GM18858 (cell line): ENCODE results near the gene SMC6.

Experiments used
- ATAC-seq: cut with Tn5 transposase; IDR thresholded peaks from one replicate; pipeline ENCODE4 v1.9.1; 2021; ENCODE audit not compliant: unreplicated experiment

The SMC6 gene

DNA sequence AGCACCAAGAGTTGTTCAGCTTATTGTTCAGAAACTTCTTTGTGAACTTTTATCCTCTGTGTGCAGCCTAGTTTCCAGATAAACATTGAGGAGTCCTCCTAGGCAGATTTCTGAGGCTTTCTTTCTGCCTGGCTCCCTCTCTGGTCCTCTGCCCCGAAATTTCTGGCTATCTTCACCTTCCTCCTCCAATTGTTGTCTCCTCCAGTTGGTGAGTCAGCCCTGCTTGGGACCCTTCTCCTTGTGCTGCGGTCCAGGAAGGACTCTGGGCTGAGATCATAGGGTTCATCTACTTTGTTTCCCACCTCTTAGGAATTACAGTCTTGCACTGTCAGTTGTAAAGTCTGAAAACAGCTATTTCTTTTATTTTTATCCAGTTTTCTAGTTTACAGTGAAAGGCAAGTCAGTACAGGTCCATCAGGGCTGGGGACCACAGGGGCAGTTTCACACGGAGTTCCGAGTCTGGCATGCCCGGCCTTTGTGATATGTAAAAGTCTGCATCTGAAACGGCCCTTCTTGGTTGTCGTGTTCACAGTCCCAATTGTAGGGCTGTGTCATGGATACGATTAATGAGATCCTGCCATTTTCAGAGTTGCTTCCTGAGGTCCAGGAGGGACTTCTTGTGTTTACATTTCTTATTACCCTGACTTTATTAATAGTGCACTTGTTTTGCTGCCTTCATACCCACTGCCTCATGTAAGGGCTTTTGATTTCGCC is 100.8 kb downstream of the SMC6 start:
- ATAC-seq = no peak

DNA sequence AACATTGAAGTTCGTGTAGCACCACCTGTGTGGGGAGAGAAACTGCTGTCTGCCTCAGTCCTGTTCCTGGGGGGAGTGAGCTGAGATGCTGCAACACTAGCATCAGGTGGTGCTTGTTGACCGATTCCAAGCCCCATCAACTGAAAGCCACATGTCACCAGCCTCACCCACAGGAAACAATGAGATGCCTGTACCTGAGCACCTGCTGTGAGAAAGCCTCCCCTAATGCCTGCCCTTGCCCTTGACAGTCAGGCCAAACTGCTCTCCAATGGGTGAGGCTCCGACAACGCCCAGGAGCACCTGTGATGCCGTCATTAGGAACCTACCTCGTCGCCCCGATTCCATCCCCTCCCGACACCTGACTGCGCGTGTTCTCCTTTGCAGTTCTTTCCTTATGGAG is 104.6 kb downstream of the SMC6 start:
- no peak for ATAC-seq

DNA sequence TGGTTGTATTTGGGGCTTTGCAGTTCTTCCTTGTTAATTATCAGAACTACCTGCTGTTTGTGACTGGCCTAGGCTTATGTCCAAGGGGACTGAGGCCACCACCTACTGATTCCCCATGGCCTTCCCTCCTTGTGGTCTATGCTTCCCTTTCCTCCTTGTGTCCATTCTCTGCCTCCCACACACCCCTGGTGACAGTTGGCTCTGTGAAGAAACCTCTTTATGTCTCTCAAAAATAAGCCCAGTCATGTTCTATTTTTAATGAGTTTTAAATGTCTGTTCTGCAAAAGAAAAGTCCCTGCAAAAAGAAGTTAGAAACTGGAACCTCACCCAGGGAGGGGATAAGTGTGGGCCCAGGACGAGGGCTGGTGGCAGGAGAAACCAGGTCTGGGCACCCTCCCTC is 105.0 kb downstream of the SMC6 start:
- ATAC-seq = no peak

DNA sequence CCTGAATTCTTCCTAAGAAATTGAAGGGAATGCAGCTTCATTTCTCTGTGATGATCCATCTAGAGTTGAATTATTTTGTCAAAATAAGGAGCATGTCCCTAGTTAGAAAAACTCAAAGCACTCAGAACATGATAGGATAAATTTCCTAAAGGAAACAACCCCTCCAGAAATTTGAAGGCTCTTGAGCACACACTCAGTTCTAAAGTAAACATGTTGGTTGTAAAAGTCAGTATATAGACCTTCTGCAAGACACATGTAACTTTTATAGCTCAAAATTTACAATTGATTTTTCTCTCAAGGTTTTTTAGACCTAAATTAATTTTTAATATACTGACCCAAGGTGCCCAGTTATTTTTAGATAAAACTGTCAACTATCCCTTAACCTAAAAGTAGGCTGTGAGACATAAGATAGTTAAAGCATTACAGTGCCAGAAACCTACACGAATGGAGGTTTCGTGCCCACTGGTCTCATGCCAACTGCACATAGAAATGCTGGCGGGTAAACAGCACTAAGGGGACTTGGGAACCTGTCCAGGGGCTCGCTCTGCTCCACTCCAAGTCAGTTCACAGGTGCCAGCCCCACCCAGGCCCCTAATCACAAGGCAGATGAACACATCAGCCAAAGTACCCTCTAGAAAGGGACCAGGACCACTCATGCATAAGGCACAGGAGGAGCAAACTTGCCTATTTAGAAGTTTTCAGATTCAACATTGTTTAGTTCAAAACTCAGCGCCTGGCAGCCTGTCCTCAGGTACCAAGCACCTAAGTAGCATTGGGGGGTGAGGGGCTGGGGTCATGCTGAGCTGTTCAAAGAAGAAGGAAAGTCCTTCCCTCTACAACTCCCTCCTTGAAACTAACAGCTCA is 106.5 kb downstream of the SMC6 start:
- ATAC-seq = no peak

DNA sequence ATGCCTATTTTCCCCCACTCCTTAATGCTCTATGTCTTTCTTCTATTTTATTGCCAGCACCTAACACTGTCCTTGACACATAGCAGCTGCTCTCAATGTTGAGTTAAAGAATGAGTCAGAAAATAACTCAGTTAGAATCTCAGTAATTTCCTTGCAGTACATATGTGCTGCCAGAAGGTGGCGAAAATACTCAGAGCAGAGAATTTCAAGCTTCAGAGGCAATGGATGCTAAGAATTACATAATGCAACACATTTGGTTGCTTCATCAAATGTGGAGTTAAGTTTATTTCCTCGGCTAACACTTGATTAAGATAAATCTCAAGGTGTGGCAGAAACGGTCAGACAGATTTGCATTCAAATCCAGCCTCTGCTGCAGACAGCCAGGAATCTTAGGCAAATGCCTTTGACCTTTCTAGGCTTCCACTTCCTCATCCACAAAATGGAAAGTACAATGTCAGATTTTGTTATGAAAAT is 107.5 kb downstream of the SMC6 start:
- ATAC-seq = peak; percentile 93

DNA sequence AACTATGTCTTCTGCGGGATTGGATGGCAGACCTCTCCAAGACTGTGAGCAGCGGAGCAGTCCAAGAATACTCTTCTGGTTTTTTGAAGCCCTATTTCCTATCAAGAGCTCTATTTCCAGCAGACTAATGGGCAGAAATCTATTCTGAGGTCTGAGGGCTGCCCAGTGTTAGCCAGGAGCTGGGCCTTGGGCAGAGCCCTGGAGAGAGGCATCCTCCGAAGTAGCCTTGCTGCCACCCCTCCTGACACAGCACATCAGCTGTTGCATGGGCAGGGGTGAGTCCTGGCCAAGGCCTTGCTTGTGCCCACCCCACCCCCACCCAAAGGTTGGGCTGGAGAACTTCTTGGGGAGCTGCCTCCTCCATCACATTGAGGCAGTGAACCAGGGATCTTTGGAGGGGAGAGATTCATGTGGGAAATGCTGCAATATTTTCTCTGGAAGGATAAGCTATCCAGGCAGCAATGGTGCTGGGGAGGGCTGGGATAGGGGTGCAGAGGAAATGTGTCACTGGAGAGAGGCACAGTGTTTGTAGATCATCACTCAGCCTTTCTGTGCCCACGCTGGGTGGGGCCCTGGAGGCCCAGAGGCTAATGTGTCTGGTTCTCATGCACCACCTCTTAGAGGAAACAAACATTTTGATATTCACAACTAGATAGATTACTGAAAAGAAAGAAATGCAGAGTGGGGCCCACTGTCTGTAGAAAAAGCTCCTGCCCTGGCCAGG is 108.5 kb downstream of the SMC6 start:
- ATAC-seq = no peak

DNA sequence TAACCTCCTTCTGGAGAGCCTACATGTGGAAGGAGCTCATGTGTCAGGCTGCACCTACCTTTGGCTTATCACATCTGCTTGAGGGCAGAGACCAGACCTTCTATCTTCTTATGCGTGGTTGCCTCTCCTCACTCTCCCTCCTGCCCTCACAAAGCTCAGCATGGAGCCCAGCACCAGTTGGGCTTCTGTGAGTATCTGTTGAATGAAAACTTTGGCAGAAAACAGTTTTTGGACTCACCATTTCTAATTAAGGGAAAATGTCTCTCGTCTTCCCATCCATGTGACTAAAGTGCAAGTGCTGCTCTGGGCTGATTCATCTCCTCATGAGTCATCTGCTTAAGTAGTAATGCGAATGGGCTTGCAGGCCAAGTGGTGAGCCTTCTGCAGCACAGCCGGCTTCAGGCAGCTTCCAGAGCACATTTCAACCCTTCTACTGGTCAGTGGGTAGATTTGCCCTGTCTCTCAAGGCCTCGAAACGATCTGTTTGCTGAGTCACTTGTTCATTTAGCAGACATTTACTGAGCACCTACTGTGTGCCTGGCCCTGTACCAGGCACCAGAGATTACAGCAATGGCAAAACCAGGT is 110.5 kb downstream of the SMC6 start:
- ATAC-seq = no peak

DNA sequence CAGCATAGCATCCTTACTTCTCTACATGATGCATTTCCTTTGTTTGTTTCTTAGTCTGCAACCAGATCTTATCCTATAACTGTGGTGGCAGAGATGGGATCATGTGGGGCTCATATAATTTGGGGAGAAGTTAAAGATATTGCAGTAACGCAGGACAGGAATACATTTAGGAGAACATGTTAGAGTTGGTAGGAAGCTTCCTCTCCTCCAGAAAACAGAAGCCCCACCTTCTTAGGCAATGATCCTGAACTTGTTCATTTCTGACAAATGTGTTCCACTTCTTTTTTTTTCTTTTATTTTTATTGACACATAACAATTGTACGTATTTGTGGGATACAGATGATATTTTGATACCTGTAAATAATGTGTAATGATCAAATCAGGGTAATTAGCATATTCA is 113.2 kb downstream of the SMC6 start:
- ATAC-seq = no peak

DNA sequence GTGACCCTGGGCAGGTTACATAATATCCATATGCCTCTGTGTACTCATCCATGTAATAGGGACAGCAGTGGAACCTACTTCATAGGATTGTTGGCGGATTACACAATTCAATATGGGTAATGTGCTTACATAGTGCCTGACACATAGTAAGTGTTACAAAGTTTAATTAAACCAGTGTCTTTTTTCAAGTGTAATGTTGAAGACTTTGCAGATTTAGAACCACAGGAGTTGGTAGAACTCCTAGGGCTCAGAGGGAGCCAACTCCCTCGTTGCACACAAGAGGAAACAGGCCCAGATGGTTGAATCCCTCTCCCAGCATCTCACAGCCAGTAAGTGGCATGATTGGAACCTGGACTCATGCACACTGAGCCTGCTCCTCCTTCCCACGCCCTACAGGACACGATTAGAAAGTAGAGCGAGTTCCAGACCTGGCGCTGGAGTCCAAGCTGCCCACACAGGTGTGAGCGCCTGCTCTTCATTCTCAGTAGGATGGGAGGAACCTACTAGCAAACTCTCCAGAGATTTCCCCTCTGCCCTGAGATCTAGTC is 115.3 kb downstream of the SMC6 start:
- ATAC-seq = no peak

DNA sequence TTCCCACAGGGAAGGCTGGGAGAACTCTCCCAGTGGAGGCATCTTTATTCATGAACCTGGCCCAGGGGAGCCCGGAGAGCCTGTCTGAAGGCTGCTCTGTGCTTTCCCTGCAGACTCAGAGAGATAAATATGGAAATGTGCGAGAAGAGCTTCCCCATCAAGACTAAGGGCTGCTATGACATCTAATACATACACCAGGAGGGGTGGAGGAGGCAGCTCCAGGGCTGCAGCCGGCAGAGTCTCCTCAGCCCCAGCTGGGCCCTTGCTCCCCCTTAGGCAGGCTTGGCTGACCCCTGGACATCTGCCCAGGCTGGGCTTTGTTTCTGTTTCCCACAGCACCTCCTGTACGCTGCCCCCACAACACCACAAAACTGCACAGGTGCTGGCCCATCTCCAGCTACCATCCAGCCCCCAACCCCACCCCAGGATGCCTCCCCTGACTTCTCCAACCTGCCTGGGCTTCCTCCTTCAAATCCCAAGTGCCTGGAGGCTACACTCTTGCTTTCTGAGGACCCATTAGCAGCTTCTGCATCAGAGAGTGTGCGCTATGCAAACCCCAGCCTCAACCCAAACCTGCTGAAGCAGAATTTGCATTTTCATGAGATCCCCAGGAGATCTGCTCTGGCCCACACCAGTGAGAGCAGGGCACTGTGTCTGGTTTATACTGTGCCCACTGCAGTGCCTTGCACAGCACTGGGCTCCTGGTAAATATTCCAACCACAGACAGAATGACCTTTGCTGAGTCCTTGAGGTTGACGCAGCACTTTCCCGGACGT is 116.3 kb downstream of the SMC6 start:
- no peak for ATAC-seq

DNA sequence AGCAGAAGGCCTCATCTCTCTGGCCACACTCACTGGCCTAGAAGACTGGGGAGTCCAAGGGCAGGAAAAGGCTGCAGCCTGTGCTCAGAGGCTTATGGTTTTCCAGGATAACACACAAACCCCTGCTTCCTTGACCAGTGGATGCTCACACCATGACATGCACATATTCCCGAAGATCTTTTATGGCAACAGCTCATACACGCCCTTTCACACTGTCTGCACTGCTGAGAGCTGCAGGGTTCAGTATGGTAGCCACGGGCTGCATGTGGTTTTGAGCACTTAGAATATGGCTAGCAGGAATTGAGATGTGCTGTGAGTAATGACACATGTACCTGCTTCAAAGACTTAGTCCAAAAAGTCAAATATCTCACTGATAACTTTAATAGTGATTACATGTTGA is 117.4 kb downstream of the SMC6 start:
- ATAC-seq = no peak

DNA sequence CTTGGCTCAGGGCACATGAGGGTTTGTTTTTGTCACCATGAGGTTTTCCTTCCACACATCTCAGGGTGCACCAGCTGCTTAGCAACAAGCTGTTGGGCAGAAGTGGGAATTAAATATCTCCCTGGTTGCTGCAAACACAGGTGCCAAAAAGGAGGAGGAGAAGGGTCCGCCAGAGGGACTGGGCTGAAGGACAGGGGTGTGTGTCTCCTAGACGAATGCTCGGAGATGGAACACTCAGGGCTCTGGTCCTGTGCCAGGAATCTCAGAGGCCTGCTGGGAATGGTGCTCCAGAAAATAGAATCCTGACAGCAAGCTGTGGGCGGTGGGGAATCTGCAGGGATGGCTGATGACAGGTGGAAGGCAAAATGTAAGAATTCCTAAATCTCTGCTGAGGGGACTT is 118.6 kb downstream of the SMC6 start:
- ATAC-seq = no peak

DNA sequence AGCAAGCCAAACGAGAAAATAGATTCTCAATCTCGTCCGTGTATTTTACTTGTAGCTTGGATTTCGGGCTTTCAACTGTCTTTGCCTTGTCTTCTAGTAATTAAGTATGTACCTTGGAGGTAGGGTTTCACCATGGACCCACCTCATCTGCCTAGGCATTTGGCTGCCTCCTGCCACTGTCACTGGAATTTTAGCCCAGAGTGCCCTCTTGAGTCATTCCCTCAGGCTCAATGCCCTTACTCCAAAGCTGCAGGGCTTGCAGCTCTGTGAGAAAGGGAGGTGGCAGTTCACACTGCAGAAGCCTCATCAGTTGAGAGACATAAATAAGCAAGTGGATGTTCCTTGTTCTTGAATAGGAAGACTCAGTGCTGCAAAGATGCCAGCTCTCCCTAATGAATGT is 123.5 kb downstream of the SMC6 start:
- ATAC-seq = no peak

DNA sequence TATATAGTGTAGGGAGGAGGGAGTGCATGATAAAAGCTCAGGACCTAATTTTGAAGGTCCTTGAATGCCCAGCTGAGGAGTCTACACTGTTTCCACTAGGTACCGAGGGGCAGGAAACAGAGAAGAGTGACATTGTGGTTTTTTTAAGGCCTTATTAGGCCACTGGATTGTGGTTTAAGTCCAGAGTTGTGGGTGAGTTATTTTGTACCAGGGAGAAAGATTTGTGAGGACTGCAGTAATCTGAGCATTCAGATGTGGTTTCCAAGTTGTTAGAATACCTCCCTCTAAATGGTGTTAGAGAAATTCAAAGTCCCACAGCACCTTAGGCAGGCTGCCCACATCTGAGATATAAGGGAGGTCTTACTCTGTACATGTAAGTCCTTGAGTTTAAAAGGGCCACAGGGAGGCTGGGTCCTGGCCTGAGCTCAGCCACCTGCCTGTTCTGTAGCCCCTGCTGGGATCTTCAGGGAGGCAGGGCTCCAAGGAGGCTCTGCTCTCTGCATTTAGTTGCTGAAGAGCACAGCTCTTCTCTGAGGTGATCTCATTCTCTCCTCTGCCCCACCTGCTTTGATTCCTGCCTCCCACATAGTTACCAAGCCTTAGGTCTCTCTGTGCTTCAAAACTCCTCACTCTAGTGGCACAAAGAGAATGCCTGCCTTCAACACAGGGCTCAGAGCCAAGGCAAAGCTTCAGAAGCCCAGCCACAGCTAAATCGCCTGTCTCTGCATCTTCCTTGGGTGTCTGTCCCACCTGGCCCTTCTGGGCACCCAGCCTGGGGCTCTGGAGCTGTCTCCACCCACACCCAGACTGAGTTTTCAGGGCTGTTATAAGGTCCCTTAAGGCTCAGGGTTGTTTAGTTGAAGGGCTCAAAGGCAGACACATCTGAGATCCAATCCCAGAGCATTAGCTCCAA is 125.0 kb downstream of the SMC6 start:
- ATAC-seq = no peak

DNA sequence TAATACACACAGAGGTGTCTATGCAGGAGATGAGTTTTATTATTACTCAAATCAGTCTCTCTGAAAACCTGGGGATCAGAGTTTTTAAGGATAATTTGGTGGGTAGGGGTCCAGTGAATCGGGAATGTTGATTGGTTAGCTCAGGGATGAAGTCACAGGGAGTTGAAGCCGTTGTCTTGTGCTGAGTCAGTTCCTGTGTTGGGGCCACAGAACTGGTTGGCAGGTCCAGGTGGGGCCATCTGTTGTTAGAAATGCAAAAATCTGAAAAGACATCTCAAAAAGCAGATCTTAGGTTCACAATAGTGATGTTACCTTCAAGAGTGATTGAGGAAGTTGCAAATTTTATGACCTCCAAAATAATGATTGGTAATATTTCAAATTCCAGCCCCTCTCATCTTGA is 126.2 kb downstream of the SMC6 start:
- no peak for ATAC-seq

DNA sequence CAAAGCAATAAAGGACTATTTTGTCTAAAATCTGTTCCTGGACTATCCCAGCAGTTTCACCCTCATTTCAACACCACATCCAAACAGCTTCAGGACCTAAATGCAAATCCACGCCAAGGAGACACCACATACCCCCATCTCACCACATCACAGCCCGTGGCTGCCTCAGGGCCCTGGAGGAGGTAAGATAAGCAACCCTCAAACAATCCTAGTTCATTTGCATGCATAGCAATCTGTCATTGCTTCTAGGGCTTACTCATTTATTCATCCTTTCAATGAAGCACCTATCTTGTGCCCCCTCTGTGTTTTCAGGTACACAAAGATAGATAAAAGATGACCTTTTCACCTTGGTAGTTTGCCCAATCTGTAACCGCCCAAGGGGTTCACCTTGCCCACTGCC is 126.6 kb downstream of the SMC6 start:
- no peak for ATAC-seq

DNA sequence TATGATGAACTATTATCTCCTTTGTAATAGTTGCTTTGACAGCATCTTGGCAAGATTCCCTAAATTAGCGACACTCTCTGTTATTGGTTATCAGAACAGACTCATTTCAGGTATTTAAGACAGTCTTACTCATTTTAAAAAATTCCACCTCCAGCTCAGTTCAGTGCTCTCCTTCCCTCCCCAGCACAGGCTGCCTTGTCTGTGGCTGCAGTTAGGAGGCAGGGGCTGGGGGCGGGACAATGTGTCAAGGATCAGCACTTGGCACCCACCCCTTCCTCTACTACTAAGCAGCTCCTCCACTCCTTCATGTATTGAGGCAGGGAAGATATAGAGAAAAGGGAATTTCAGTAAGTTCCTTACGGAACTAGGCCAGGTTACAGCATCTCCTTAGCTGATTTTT is 128.2 kb downstream of the SMC6 start:
- ATAC-seq = no peak

DNA sequence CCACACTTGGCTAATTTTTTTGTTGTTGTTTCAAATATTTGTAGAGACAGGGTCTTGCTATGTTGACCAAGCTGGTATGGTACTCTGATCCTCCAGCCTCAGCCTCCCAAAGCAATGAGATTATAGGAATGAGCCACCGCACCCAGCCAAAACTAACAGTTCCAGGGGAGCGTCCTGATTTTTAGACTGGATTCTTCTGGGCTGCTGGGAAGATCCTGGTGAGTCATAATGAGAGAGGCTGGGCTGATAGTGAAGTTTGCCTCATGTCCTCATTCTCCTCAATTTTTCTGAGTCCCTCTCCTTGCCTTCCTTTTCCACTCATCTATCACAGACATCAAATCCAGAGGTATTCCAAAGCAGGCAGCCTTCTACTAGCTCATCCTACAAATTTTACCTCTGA is 131.8 kb downstream of the SMC6 start:
- ATAC-seq = no peak

DNA sequence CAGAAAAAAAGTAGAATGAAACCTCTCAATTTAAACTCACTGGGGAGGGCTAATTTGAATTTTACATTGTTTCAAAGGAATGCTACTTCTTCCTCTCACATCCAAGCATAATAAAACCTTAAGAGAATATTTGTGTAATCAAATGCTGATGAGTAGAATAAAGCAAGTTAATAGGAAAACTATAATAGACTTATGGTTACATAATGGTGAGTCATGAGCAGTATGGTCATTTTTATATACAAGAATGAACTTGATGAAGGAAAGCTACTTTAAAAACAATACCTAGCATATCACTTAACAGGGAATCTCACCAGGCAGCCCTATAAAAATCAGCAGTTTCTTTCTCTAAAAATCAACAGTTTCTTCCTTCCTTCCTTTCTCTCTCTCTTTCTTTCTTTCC is 132.8 kb downstream of the SMC6 start:
- ATAC-seq = no peak
